ENCODE results near the gene MRAS.

DNA sequence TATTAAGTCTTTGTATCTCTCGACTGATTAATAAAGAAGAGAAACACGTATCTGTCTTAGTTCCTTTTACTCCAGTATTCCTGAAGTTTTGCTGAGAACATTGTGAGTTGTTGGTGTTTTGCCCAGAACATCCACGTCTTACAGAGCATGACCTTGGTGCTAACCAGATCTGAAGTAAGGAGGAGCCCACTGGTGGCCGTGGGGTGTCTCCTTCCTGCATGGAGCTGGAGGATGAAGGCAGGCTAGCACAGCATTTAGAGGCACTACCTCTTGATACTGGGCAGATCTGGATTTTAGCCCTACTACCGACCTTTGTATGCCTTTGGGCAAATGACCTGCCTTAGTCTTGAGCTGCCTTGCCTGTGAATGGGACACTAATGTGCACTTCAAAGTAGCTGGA lies 57.1 kb downstream of the MRAS start:
- TF ChIP-seq, protein P1, sequence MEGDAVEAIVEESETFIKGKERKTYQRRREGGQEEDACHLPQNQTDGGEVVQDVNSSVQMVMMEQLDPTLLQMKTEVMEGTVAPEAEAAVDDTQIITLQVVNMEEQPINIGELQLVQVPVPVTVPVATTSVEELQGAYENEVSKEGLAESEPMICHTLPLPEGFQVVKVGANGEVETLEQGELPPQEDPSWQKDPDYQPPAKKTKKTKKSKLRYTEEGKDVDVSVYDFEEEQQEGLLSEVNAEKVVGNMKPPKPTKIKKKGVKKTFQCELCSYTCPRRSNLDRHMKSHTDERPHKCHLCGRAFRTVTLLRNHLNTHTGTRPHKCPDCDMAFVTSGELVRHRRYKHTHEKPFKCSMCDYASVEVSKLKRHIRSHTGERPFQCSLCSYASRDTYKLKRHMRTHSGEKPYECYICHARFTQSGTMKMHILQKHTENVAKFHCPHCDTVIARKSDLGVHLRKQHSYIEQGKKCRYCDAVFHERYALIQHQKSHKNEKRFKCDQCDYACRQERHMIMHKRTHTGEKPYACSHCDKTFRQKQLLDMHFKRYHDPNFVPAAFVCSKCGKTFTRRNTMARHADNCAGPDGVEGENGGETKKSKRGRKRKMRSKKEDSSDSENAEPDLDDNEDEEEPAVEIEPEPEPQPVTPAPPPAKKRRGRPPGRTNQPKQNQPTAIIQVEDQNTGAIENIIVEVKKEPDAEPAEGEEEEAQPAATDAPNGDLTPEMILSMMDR (IDR thresholded peaks at IDR 0.05), result no peak
- TF ChIP-seq EP300 (IDR thresholded peaks at IDR 0.05), result no peak

All from esophagus muscularis mucosa (tissue), 3 donors.